ENCODE data around the gene TBC1D7. TPM values are rescaled to one million over a fixed set of nuclear protein-coding genes. Genes with fewer than 3 reads are reported as not detected.

Gene TBC1D7
- total and polyA plus RNA-seq, 10 of the 15 experiments (the other 5 are each of a cell fraction or from before 2014, with no cell fraction given), result 20.1 to 65.9 (median 31.3) TPM

DNA sequence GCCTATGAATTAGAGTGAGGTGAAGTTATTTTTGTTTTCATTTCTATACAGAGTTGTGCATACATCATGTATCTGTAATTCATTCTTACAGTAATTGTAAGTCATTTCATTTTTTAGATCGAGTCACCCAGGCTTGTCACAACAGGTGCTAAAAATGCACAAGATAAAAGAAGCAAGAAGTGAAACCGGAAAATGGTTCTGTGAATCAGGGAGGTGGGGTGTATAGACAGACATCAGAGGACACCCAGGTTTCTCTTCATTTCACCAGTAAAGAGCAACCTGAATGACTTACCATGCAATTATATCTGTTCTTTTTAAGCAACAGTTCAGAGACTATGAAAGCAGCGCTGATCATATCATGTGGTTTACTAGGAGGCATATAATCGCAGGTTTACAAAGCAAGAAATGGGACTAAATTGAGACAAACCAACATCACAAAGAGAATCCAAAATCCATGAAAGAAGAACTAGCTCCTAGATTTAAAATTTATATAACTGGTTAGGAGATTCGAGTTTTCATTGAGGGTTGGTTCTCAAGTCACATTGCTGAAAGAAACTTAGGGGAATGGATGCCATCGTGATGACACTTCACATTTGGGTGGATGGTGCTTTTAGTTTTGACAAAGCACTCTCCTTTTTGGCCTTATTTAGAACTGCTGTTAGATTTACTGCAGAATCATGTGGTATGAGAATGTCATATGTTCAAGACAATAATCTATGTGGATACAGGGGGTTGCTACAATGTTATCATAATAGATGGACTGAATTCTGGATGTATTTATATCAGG, 27.9 kb upstream of the TBC1D7 start:
- peak; percentile 90 for ATAC-seq
- ChIA-PET CTCF (interaction anchor here (1.5 to 6.4 kb wide), 10 partner anchors 12 to 219 kb away, joined by 4 to 41 read pairs (median 17); partner anchors contain the start of gene SIRT5), RAD21 (ENCODE audit: unreplicated experiment) (interaction anchor here (0.7 to 7.2 kb wide), 25 partner anchors 12 to 219 kb away, joined by 3 to 126 read pairs (median 6); partner anchors contain the start of genes SIRT5 and TBC1D7), SMC1A (ENCODE audit: uncharacterized antibody, unreplicated experiment) (interaction anchor here (0.7 to 11.1 kb wide), 16 partner anchors 14 to 219 kb away, joined by 3 to 178 read pairs (median 6); no protein-coding TSS in a partner anchor), POLR2A (interaction anchor here (0.8 to 7.0 kb wide), 10 partner anchors 15 to 75 kb away, joined by 3 to 45 read pairs (median 6); no protein-coding TSS in a partner anchor)
- Histone ChIP-seq H3K4me3 (peak overlapping the region; percentile 58), H3K9ac (ENCODE audit: control insufficient read depth, insufficient read depth, low read length) (peak overlapping the region; percentile 49), H2AFZ (ENCODE audit: control insufficient read depth, low read depth, low read length) (no peak overlapping the region; the same call in 1 of the 2 replicates), H3K9me3 (replicated peaks; ENCODE audit: control insufficient read depth, insufficient read depth, low read length) (no peaks in the 10 kb centered on the region), H3K4me1 (ENCODE audit: control insufficient read depth, insufficient read depth, low read length) (peaks cover 36% of the 10 kb centered on the region), H3K27me3 (replicated peaks in 1 of 2; ENCODE audit: control insufficient read depth in 2 of 2, insufficient read depth in 2 of 2, low read length in 1 of 2) (no peaks in the 10 kb centered on the region), H3K36me3 (ENCODE audit: control insufficient read depth in 2 of 2, insufficient read depth in 2 of 2, low read length in 1 of 2) (no peaks in the 10 kb centered on the region), H3K79me2 (ENCODE audit: control insufficient read depth, insufficient read depth, low read length) (no peaks in the 10 kb centered on the region), H3K4me2 (ENCODE audit: control insufficient read depth, insufficient read depth) (peak overlapping the region; percentile 99), H3K27ac (ENCODE audit: control insufficient read depth, insufficient read depth) (peak overlapping the region; percentile 94), H4K20me1 (ENCODE audit: control insufficient read depth, insufficient read depth) (no peaks in the 10 kb centered on the region)
- intact Hi-C loops (cut with micrococcal nuclease; ENCODE audit: unreplicated experiment) (loop anchor here (1.0 kb wide), 2 partner anchors 19 to 72 kb away; no protein-coding TSS in a partner anchor), in situ Hi-C loops (cut with MboI) (no loop called here)
- FAIRE-seq, result peak; percentile 91
- BruUV-seq (replicated peaks), result TSS peak; percentile 91
- WGBS (ENCODE audit: insufficient coverage, insufficient replicate concordance, low lambda C conversion rate, missing lambda C conversion rate), result 0% methylated on average over 6 of the region's 6 CpGs
- DNase-seq (ENCODE audit: low read depth, low spot score), result peak; percentile 92
- no peak for TF ChIP-seq FOXK2 (IDR thresholded peaks at IDR 0.05)
- TF ChIP-seq FOXM1 (IDR thresholded peaks at IDR 0.05; ENCODE audit: low read depth, low read length), result peak; percentile 91
- TF ChIP-seq SPI1 (IDR thresholded peaks at IDR 0.05; ENCODE audit: borderline replicate concordance, insufficient read depth, low read depth, low read length), result peak; percentile 86
- TF ChIP-seq MEF2A (IDR thresholded peaks at IDR 0.05; ENCODE audit: insufficient read depth, low read depth, low read length), result peak; percentile 80
- TF ChIP-seq ATF7 (IDR thresholded peaks at IDR 0.05; ENCODE audit: low read depth), result peak; percentile 74
- TF ChIP-seq, protein P1, sequence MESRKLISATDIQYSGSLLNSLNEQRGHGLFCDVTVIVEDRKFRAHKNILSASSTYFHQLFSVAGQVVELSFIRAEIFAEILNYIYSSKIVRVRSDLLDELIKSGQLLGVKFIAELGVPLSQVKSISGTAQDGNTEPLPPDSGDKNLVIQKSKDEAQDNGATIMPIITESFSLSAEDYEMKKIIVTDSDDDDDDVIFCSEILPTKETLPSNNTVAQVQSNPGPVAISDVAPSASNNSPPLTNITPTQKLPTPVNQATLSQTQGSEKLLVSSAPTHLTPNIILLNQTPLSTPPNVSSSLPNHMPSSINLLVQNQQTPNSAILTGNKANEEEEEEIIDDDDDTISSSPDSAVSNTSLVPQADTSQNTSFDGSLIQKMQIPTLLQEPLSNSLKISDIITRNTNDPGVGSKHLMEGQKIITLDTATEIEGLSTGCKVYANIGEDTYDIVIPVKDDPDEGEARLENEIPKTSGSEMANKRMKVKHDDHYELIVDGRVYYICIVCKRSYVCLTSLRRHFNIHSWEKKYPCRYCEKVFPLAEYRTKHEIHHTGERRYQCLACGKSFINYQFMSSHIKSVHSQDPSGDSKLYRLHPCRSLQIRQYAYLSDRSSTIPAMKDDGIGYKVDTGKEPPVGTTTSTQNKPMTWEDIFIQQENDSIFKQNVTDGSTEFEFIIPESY (IDR thresholded peaks at IDR 0.05), result no peak
- no peak for TF ChIP-seq GATAD2B (conservative IDR thresholded peaks at IDR 0.05; ENCODE audit: low read depth)
- TF ChIP-seq TCF7 (IDR thresholded peaks at IDR 0.05; ENCODE audit: borderline replicate concordance), result peak; percentile 87
- TF ChIP-seq, protein P2, sequence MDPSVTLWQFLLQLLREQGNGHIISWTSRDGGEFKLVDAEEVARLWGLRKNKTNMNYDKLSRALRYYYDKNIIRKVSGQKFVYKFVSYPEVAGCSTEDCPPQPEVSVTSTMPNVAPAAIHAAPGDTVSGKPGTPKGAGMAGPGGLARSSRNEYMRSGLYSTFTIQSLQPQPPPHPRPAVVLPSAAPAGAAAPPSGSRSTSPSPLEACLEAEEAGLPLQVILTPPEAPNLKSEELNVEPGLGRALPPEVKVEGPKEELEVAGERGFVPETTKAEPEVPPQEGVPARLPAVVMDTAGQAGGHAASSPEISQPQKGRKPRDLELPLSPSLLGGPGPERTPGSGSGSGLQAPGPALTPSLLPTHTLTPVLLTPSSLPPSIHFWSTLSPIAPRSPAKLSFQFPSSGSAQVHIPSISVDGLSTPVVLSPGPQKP (IDR thresholded peaks at IDR 0.05; ENCODE audit: low read depth, low read length), result no peak
- peak; percentile 66; the same call in 1 of the 2 replicates for TF ChIP-seq MTA3 (IDR thresholded peaks at IDR 0.05; ENCODE audit: borderline replicate concordance, low read length)
- TF ChIP-seq, protein P3, sequence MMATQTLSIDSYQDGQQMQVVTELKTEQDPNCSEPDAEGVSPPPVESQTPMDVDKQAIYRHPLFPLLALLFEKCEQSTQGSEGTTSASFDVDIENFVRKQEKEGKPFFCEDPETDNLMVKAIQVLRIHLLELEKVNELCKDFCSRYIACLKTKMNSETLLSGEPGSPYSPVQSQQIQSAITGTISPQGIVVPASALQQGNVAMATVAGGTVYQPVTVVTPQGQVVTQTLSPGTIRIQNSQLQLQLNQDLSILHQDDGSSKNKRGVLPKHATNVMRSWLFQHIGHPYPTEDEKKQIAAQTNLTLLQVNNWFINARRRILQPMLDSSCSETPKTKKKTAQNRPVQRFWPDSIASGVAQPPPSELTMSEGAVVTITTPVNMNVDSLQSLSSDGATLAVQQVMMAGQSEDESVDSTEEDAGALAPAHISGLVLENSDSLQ (IDR thresholded peaks at IDR 0.05), result peak; percentile 45; the same call in 1 of the 2 replicates
- TF ChIP-seq IRF4 (IDR thresholded peaks at IDR 0.05; ENCODE audit: low read depth, low read length), result peak; percentile 57; the same call in 1 of the 2 replicates
- no peak for TF ChIP-seq YBX1 (IDR thresholded peaks at IDR 0.05)
- TF ChIP-seq JUND (IDR thresholded peaks at IDR 0.05; ENCODE audit: low read depth, low read length), result no peak
- TF ChIP-seq BCL3 (IDR thresholded peaks at IDR 0.05; ENCODE audit: borderline replicate concordance, insufficient read depth, low read depth, low read length, poor library complexity, severe bottlenecking), result no peak
- TF ChIP-seq SRF (IDR thresholded peaks at IDR 0.05; ENCODE audit: low read depth in 2 of 2, low read length in 2 of 2), result no peak
- no peak for TF ChIP-seq ZSCAN29 (IDR thresholded peaks at IDR 0.05)
- TF ChIP-seq RELA (IDR thresholded peaks at IDR 0.05; ENCODE audit: borderline replicate concordance, partially characterized antibody), result no peak

Measured in GM12878 (cell line).